Cardiac fibroblast (primary cell): ENCODE measurements around the gene FOXD2.
"Not testable (repeated sequence)": the region's sequence is repeated elsewhere in the genome, so short reads cannot be mapped to it uniquely, and the experiment has no call there.

ENCODE experiments used
- DNase-seq, 2 donors: peaks; one replicate each; pipeline versions ENCODE4 v3.0.0 to v3.0.0-alpha.2; 2010; ENCODE audit warnings: low read depth in 2 of 2
- H3K4me3 ChIP-seq, 2 donors: replicated peaks in 1 of 2; 1 replicate in 1 of 2; 2 replicates in 1 of 2; pipeline ENCODE4 v1.5.1; 2011; ENCODE audit warnings: low read depth in 2 of 2, low read length in 2 of 2, mild to moderate bottlenecking in 2 of 2, moderate library complexity in 1 of 2
- CTCF ChIP-seq: IDR thresholded peaks from one replicate; pipeline ENCODE4 v1.5.1; 2011; ENCODE audit warnings: low read depth, mild to moderate bottlenecking, low read length, inconsistent platforms

FOXD2 gene

DNA sequence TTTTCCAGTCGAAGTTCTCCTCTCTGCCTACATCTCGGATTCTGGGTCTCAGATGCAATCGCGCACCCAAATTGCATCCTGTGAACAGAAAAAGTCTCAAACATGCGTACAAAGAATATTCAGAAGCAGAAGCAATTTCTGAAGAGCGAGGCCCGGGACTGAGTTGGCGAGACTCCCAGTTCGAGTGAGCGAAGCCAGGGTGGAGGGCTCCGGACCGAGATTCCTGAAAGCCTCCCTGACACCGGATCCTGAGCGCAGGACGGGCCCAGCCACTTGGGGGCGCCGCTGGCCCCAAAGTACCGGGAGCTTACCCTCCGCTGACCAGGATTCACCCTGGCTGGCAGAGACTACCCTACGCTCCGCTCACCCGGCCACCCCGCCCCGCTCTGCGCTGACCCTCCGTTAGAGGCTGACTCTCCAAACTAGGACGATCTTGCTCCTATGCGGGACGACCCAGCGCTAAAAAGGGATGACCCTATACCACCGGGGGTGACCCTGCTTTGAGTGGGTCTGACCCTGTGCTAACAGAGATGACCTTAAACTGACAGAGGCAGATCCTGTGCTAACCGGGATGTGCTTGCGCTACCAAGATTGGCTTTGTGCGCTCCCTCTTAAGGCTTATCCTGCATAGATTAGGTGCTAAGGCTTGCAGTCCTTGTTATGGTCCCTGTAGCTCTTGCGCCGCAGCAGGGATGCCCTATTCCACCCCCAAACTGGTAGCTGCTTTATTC lies 12.1 kb downstream of the FOXD2 start:
- DNase-seq, result peak in 1 of 2 donors; percentile 24
- peak; percentile 51 for TF ChIP-seq CTCF
- no peak overlapping the region for H3K4me3 ChIP-seq

GRCh38 chr1:47450606-47451005 lies 12.8 kb downstream of the FOXD2 start:
- no peak for TF ChIP-seq CTCF
- no peak for DNase-seq
- H3K4me3 ChIP-seq, result no peak overlapping the region

DNA sequence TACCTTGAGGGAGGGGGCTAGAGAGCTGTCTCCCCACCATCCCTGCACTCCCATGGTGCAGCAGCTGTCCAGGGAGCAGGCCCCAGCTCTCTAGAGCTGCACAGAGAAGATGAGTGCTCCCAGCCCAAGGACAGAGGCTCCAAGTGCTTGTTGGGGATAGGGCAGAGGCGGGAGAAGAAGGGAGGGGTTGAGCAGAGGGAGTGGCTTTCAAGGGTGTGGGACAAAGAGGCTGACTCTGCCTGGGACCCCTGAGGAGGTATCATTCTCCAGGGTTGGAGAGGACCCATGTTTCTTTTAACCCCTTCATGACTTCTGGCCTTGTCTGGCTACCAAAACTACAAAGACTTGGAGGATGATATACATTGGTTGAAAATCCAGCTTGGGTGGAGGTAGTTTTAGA lies 14.6 kb downstream of the FOXD2 start:
- DNase-seq, result no peak
- TF ChIP-seq CTCF, result no peak
- no peak overlapping the region for H3K4me3 ChIP-seq

GRCh38 chr1:47453910-47454309 lies 16.1 kb downstream of the FOXD2 start:
- not testable (repeated sequence) for H3K4me3 ChIP-seq, DNase-seq

- DNase-seq, result no peak
- TF ChIP-seq CTCF, result no peak
These were observed 18.4 kb downstream of the FOXD2 start for GRCh38 chr1:47456250-47456649.

GRCh38 chr1:47457547-47457946 lies 19.7 kb downstream of the FOXD2 start:
- not testable (repeated sequence) for H3K4me3 ChIP-seq, DNase-seq

More at GRCh38 chr1:47456250-47456649, 18.4 kb downstream of the FOXD2 start:
- no peak overlapping the region for H3K4me3 ChIP-seq

- no peak overlapping the region for H3K4me3 ChIP-seq
- DNase-seq, result no peak
- no peak for TF ChIP-seq CTCF
These were observed 21.5 kb downstream of the FOXD2 start for GRCh38 chr1:47459253-47459788.

GRCh38 chr1:47460040-47460439 lies 22.2 kb downstream of the FOXD2 start:
- H3K4me3 ChIP-seq, result no peak overlapping the region
- TF ChIP-seq CTCF, result no peak
- no peak for DNase-seq
